SIG-M5 treated with dmso at 0.1 percent for 504 hours (cell line): Measurements from ENCODE around the gene RIPK1.
"Not testable (repeated sequence)": the region's sequence is repeated elsewhere in the genome, so short reads cannot be mapped to it uniquely, and the experiment has no call there.

ENCODE experiments used
- DNase-seq: peaks from one replicate; lab custom pipeline; 2025; ENCODE audit not compliant: unreplicated experiment; lab: John Stamatoyannopoulos, UW

Gene RIPK1

DNA sequence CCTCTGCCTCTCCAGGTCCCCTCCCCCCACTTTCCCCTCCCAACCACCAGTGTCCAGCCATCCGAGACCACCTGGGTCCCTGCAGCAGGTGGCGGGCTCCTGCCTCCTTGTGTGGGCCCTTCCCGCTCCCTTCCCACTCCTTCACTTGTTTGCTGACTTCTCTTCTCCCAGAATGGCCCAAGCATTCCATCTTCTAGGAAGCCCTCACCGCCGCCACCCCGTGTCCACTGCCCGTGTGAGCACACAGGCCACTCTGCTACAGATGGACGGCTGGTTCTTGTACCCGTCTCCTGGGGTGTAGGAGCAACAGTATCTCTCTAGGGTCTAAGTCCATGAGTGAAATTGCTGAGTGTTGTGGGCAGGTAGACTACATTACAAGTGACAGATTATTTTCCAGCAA, 65.2 kb downstream of the RIPK1 start:
- DNase-seq = no peak

DNA sequence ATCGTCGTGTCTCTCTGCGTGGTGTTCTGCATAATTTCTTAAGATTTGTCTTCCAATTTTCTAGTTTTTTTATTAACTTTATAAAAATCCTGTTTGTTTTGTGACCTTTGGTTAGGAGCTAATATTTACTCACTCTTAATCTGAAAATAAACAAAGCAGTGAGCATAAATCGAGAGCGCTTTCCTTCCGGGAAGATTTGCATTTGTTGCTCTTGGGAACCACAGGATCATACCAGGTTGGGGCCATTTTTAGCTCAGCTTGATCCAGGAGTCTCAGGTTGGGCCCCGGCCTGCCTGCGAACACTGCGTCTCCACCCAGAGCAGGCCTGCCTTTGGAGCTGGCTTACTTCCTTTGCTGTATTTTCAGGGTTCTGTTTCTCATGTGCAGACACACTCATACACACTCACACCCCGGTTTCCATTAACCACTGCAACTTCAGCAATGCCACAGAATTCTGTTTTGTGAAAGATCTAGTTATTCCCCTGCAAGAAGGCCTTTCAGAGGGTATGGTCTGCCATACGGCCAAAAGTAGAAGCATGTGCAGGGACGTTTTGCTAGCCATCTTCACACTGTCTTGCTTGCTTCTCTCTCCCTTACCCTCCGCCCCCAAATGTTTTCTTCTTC, 67.5 kb downstream of the RIPK1 start:
- DNase-seq = no peak

DNA sequence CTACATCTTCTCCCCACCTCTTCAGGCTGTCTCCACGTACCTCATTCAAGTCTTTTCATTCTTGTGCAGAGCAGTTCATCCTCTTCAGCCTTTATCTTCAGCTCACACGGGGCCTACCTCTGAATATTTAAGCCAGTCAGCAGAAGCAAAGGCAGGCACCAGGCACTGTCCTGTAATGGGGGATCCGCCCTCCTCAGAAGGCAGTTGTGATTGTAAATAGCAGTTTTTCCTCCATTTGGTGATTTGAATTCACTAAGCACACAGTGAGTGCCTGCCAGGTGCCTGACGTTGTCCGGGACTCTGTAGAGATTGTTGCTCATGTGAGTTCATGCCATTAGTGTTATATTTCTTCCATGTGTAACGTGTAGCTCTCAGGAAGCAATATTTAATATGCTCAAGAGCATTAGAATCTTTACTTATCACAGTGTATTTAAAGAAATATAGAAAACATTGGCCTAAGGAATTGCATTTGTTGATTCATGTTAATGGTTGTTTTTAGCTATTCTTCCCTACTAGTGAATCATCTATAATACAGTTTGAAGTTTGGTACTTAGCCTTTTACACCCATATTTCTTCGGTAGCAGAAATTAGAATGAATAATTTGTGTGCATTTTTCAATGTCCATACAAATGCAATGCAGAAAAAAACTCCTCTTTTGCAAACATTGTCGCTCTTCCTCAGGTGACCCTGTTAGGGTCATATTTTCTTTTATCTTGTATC, 68.2 kb downstream of the RIPK1 start:
- no peak for DNase-seq

DNA sequence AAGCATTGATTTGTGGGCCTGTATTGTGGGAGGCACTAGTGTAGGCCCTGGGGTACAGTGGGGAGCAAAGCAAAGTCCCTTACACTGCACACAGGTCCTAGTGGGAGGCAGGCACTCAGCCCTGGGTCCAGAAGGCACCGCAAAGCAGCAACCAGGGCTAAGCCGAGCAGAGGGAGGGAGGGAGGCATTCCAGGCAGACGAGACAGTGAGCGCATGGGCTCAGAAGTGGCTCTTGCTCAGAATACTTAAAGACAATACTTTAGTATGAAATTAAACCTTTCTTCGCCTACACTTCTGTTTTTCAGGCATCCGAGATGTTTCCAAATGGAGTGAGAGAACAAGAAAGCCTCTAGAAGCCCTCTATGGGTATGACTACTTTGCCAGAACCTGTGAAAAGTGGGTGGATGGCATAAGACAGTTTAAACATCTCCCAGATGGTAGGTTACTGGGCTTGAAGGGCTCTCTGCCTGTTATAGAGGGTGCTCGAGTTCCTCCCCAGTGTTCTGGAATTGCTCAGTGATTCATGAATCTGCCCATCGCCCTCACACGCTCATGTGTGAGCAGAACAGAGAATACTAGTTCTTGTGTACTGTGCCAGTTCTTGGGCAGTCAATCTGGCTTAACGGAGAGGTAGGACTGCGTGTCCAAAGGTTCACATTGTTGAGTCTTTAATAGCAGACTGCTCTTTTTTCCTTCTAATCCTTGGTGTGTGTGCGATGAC, 68.9 kb downstream of the RIPK1 start:
- DNase-seq = no peak

DNA sequence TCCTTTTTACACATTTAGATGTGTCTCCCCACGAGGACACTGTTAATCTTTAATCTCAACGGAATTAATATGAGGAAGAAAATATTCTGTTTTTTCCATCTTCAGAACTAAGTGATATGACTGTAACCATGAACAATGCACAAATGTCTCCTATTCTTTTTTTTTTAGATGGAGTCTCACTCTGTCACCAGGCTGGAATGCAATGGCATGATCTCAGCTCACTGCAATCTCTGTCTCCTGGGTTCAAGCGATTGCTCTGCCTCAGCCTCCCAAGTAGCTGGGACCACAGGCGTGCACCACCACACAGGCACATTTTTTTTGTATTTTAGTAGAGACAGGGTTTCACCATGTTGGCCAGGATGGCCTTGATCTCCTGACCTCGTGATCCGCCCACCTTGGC, 69.6 kb downstream of the RIPK1 start:
- DNase-seq = not testable (repeated sequence)

DNA sequence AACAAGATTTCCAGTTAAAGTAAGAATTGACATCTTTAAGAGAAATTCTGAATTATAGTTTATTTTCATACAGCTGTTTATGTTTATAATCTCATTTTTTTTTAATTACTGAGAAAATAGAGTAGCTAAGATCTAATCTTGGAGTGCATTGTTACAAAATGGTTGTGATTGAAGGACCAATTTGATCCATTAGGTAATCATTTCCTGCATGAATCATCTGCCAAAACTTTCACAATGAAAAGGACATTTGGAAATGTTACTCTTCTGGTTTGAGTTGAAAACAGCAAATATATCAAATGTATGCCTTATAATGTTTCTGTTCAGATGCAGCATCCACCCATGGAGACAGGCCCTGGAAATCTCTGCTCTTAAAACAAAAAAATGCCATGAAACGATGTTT, 70.0 kb downstream of the RIPK1 start:
- peak; percentile 6 for DNase-seq

DNA sequence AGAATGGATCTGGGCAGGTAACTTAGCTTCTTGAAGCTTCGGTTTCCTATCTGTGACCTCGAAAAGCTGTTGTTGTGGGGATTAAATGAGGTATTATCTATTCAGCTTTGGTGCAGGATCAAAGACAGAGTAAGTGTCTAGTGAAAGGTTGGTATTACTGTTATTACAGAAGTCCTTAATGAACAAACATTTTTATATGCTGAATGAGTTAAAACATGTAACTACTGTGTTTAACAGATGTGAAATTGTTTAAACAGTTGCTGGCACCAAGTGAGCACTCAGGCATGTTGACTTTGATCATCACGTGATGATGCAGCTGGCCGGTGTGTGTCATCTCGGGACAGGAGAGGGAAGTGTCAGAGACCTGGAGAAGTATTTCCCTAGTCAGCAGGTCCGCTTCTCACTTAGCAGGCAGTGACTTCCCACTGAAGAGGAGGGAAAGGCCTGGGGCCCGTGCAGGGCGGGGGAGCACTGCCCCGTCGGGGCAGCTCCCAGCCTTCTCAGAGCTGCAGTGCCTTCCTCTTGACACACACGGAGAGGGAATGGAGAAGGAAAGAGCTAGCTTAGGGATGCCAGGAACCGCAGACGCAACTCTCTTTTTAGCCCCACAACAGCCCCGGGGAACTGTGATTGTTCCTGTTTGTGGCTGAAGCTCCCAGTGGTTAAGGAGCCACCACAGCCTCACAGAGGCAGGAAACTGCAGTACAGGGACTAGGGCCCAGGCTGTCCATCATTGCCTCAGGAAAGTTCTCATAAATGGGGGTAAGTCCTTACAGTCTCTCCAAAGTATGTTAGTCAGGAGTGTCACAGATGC, 71.0 kb downstream of the RIPK1 start:
- peak; percentile 70 for DNase-seq

DNA sequence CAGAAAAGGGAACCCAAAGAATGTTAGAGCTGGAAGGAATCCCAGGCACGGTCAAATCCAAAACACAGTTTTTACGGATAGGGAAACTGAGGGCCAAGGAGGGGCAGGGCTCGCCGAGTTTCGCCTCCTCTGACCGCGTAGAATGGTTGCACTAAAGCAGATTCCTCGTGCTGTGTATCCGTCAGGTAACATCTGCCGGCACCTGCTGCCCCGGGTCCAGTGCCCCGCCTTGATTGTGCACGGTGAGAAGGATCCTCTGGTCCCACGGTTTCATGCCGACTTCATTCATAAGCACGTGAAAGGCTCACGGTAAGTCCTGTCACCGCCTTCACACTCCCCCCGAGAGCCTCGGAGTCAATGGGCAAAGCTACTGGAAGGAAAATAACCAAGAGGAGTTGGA, 71.9 kb downstream of the RIPK1 start:
- no peak for DNase-seq

DNA sequence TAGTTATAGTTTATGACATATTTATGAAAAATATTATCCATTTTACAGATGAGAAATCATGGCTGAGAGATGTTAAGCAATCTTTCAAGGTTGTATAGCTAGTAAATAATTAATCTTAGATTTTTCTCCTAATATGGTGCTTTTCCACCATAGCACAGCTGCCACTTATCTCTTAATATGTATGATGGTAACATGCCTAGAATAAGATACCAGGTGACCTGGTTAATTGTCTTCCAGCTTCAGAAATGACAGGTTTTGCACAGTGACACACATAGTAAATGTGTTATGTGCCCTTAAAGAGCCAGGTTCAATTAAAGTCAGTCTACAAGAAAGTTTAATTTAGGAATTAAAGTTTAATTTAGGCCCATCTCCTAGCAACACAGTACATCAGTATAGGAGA, 74.2 kb downstream of the RIPK1 start:
- DNase-seq = no peak

DNA sequence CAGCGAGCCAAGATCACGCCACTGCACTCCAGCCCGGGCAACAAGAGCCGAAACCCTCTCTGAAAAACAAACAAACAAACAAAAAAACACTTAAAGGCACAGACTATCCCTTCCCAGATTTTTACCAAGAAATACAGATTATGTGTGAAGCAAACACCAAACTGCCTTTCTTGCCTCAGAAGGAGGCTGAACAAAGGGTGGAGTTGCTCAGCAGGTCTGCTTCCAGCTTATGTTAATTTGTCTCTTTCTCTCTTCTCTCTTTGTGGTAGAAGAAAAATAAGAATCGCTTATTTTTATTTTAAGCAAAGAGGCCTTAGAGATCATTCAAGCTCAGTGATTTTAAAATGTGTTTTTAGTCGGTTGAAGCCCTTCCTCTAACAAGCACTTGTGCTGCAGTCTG, 74.9 kb downstream of the RIPK1 start:
- DNase-seq = no peak

DNA sequence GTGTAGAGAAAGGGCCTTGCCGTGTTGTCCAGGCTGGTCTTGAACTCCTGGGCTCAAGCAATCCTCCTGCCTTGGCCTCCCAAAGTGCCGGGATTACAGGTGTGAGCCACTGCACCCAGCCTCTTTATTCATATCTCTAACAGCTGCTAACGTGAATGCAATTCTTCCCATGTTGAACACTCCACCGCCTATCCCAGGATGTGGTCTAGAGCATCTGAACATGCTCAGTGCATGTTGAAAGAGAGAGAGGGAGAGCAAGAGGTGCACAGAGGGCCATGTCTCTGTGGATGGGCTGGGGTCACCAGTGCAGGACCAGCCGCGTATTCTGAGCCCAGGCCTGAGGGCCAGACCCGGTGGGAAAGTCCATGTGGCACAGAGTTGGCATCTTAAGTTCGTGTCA, 76.3 kb downstream of the RIPK1 start:
- no peak for DNase-seq

DNA sequence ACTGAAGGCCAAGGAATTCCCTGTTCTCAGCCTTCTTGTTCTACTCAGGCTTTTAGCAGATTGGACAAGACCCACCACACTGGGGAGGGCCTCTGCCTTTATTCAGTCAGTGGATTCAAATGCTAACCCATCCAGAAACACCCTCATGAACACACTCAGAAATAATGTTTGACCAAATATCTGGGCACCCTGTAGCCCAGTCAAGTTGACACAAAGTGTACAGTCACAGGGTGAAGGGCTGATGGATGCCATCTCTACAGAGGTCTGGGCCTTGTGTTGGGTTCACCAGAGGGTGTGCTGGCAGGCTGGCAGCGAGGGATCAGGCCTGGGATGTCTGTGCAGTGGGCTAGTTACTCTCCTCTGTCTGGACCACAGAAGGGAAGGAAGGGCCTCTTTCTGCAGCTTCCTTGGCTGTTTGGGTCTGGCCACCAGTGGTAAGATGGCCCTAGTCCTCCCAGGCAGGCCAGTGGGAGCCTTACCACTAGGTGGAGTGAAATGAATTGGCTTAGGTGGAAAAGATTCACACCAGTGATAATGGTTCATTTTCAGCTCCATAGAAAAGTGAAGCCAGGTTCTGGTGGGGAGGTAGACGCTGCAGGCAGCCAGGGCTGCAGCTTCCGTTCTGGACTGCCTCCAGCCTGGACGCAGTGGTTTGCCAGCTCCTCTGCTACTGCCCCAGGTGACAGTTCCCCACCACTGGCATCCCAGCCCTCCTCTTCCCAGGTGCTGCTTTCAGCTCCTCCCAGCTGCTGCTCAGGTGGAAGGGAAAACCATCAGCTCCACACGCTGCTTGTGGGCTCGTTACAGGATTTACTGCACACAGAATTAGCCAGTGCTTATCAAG, 79.8 kb downstream of the RIPK1 start:
- no peak for DNase-seq

DNA sequence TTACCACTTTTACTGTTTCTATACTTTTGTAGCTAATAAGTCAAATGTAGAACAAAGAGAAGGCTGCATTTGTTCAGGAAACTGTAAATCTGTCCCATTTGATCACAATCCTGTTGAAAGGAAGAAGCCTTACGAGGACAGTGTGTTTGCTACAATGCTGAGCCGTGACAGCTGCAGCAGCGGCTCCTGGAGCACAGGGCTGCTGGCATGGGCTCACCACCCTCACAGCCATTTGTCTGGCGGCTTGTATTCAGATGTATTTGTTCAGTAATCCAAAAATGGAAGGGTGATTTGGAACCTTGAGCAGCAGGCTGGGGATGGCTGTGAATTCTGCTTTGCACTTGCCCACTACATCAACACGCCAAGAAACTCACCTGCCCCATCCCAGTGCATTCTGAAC, 83.4 kb downstream of the RIPK1 start:
- no peak for DNase-seq

DNA sequence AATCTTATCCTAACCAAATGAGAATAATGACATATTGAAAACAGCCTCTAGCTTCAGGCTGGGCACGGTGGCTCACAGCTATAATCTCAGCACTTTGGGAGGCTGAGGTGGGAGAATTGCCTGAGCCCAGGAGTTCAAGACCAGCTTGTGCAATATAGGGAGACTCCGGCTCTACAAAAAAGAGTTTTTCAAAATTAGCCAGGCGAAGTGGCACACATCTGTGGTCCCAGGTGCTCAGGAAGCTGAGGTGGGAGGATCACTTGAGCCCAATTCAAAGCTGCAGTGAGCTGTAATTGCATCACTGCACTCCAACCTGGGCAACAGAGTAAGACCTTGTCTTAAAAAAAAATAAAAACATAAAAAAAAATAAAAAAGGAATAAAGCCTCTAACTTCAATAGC, 84.4 kb downstream of the RIPK1 start:
- no peak for DNase-seq

DNA sequence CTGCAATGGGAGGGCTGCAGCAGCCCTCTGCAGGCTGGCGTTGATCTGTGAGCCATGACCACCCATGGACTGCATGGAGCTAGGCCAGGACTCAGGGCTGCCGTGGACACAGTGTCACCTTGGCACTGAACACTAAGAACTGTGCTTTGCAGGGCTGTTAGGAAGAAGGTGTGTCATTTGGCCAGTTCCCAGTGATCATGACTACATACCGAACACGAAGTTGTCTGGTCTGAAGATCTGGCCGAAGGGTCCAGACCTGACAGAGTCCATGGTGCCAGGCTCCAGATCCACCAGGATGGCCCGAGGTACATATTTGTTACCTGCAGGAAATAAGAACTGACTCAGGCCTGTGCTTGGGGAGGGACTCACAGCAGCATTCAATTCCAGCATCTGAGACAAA, 87.1 kb downstream of the RIPK1 start:
- not testable (repeated sequence) for DNase-seq

DNA sequence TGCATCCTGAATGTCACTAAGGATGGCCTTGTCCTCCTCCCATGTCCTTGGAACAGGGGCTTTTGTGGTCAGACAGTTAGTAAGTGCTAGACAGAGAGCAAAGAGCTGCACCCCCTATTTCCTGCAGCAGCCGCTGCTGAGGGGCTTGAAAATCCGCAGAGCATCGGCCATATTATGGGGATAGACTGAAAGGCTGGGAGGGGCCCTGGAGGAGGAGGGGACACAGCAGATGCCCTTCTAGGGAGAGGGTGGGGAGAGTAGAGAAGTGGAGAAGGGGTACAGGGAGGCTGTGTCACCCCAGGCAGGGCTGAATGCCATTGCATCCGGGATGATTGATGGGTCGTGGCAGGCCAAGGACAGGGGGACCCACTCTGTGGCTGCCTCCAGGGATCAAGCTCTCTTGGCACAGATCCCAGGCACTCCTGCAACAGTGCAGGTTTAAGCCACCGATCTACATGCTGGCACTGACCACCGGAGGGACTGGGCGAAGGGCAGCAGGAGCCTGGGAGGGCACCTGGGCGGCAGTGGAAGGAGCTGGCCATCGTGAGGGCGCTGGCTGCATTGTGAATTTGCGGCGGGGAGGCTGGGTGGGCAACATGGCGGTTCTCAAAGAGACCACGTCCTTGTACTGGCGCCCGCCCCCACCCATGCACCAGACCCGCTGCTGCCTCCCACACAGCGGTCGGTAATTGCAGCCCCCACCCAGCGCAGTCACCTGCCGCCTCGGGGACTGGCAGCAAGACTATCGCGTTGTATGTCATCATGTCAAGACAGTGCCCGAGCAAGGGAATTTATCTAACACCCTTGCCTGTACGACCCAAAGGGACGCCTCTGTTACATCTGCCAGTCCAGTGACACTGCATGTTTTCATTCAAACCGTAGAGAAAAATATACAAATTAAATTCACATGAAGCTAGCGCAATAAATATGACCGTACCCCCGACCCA, 88.2 kb downstream of the RIPK1 start:
- not testable (repeated sequence) for DNase-seq

DNA sequence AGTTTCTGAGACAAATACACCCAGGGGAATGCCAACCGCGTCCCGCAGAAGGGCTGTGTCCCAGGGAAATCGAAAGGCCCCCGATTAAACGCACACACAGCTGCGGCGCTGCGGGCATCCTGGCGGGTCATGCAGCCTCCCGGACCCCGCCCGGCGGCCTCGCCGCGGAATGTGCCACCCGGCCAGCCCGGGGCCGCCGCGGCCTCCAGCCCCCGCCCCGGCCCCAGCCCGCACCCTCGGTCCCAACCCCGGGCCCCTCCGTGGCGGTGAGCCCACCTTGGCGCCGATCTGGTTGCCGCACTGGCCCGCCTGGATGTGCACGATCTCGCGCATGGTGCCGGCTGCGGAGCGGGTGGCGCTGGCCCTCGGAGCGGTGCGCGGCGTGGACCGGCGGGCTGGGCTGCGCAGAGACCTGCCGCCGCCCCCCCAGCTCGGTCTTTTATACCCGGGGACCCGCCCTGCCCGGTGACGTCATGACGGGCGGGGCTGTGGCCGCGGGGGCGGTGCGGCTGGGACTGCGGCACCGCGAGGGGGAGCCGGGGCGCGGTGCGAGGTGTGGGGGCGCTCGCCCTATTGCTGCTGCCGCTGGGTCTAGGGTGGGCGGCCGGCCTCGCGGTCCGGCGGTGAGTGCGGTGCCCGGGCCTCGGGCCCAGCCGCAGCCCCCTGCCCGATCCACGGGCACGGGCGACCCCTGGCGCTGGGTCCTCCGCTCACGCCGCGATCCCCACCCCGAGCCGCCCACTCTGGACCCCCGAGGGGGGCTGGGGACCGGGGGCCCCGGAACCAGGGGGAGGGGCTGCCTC, 89.0 kb downstream of the RIPK1 start, which contains the start of gene TUBB2A:
Gene TUBB2A, minus strand, starts transcription at position 414 of the 803 bp plus-strand sequence. Its CDS starts 81 bp downstream, at position 333.
- DNase-seq = peak; percentile 42
